ENCODE results near the gene BEGAIN. TPM values are rescaled to one million over a fixed set of nuclear protein-coding genes. Genes with fewer than 3 reads are reported as not detected.
A peak's percentile ranks its signal among the peaks of the same experiment; 100 is the strongest.

BEGAIN gene
- total RNA-seq, 1 donor from 2014 or later: 1.5 TPM

DNA sequence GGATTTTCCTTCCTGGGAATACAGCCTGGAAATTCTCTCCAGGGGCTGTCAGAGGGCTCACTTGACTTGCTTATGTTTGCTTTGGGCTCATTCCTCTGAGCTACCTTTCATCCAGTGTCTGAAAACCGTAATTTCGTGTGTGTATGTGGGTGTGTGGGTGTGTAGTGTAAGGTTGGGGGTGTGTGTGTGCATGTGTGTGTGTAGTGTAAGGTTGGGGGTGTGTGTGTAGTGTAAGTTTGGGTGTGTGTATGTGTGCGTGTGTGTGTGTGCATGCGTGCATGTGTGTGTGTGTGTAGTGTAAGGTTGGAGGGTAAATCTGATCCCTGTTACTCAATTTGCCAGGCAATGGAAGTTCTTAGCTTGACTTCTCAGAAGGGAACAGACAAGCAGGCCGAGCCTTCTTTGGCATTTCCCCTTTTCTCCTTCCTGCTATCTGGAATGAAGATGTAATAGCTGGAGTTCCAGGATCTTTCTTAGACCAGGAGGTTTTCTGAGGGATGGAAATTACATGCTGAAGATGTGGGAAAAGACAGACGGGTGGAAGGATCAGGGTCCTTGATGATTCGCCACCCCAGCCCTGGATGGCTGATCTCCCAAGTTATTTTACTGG, 15.5 kb upstream of the BEGAIN start:
- intact Hi-C loops (cut with DNase I): no loop called here
- no peak overlapping the region for H3K27ac ChIP-seq

GRCh38 chr14:100601914-100602313, 14.7 kb upstream of the BEGAIN start:
- no peaks in the 10 kb centered on the region for H3K36me3 ChIP-seq
- intact Hi-C loops (cut with DNase I): no loop called here
- no peak for ATAC-seq

More for the DNA sequence above, 15.5 kb upstream of the BEGAIN start:
- Histone ChIP-seq H3K4me1 (no peaks in the 10 kb centered on the region), H3K36me3 (no peaks in the 10 kb centered on the region), H3K27me3 (no peaks in the 10 kb centered on the region), H3K9me3 (no peaks in the 10 kb centered on the region), H3K4me3 (no peak overlapping the region)
- no peak for TF ChIP-seq CTCF (IDR thresholded peaks at IDR 0.05)
- DNase-seq (no peak), ATAC-seq (no peak)

GRCh38 chr14:100601064-100601463, 13.8 kb upstream of the BEGAIN start:
- intact Hi-C loops (cut with DNase I): no loop called here
- H3K4me1 ChIP-seq: no peaks in the 10 kb centered on the region
- no peak overlapping the region for H3K4me3 ChIP-seq
- ATAC-seq: no peak
- H3K9me3 ChIP-seq: no peaks in the 10 kb centered on the region
- no peak for TF ChIP-seq CTCF (IDR thresholded peaks at IDR 0.05)
- H3K36me3 ChIP-seq: no peaks in the 10 kb centered on the region
- no peak for DNase-seq
- peaks cover 3% of the 10 kb centered on the region for H3K27me3 ChIP-seq
- H3K27ac ChIP-seq: no peak overlapping the region

More at GRCh38 chr14:100601914-100602313, 14.7 kb upstream of the BEGAIN start:
- Histone ChIP-seq H3K4me1 (no peaks in the 10 kb centered on the region), H3K4me3 (no peak overlapping the region), H3K27ac (no peak overlapping the region), H3K27me3 (no peaks in the 10 kb centered on the region), H3K9me3 (no peaks in the 10 kb centered on the region)
- TF ChIP-seq CTCF (IDR thresholded peaks at IDR 0.05): no peak
- DNase-seq: no peak

- H3K4me1 ChIP-seq: no peaks in the 10 kb centered on the region
- intact Hi-C loops (cut with DNase I): no loop called here
- TF ChIP-seq CTCF (IDR thresholded peaks at IDR 0.05): no peak
- no peak for DNase-seq
- no peak overlapping the region for H3K4me3 ChIP-seq
- H3K27me3 ChIP-seq: peaks cover 5% of the 10 kb centered on the region
- ATAC-seq: no peak
- no peaks in the 10 kb centered on the region for H3K9me3 ChIP-seq
- H3K27ac ChIP-seq: no peak overlapping the region
- H3K36me3 ChIP-seq: no peaks in the 10 kb centered on the region
Observed at GRCh38 chr14:100599981-100600380, 12.8 kb upstream of the BEGAIN start.

DNA sequence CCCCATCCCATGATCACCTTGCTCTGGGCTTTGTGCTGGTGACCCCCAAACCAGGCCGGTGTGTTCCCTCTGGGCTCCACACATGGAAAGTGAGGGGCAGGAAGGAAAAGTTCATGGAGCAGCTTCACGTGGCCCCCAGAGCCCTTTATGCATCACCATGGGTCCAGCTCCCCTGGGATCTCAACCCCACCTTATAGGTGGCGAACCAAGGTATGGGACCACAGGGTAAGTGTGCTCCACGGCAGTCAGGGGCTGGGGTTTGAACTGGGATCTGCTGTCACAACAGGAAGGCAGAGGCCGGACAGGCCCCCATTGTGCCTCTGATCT, 7.4 kb upstream of the BEGAIN start:
- H3K36me3 ChIP-seq: no peaks in the 10 kb centered on the region
- no peak overlapping the region for H3K4me3 ChIP-seq
- intact Hi-C loops (cut with DNase I): no loop called here
- H3K9me3 ChIP-seq: no peaks in the 10 kb centered on the region
- no peak overlapping the region for H3K27ac ChIP-seq
- no peak for ATAC-seq
- peaks cover 14% of the 10 kb centered on the region for H3K27me3 ChIP-seq
- TF ChIP-seq CTCF (IDR thresholded peaks at IDR 0.05): no peak
- no peaks in the 10 kb centered on the region for H3K4me1 ChIP-seq
- peak; percentile 43 for DNase-seq
